ENCODE data around the gene FRMPD4.

- TF ChIP-seq POLR2AphosphoS5 (IDR thresholded peaks at IDR 0.05; ENCODE audit: low read length) (no peak), GABPA (IDR thresholded peaks at IDR 0.05; ENCODE audit: low read depth) (no peak), EZH2 (IDR thresholded peaks at IDR 0.05; ENCODE audit: borderline replicate concordance, control insufficient read depth, low read depth, low read length) (no peak), RUNX3 (IDR thresholded peaks at IDR 0.05; ENCODE audit: low read length) (no peak)
These were observed 25.0 kb upstream of the FRMPD4 start for GRCh38 chrX:12113321-12113720.

Data from GM12878 (cell line).